ENCODE data around the gene LYAR. TPM values are rescaled to one million over a fixed set of nuclear protein-coding genes. Genes with fewer than 3 reads are reported as not detected.

The LYAR gene
- total RNA-seq, 4 donors from 2014 or later = 3.7 to 10.3 (median 5.6) TPM

DNA sequence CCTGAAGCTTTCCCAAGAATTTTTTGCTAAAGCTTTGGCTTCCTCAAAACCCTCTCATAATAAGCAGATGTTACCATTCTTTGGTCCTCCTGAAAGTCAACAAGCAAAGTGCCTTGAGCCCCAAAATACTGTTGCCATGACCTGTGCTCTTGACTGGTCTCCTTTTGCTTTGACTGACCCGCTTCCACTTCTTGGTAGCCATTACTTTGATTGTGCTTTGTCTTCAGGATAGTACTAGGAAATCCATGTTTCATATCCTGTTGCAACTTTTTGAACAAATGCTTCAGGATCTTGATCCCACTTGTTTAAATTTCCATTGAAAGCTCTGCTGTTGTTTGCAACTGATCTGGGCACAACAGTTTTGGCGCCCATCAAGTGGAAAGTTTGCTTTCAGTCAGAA, 56.3 kb downstream of the LYAR start:
- peaks cover 0 to 8% of the 10 kb centered on the region in 2 donors for H3K9me3 ChIP-seq
- no peak overlapping the region for H3K4me3 ChIP-seq
- H3K4me1 ChIP-seq = no peaks in the 10 kb centered on the region
- in situ Hi-C loops (cut with MboI; ENCODE audit: low pct_ligation_motif_present in 1 of 4, low pct_unique_long_range_greater_than_20kb in 1 of 4, low sequenced_read_pairs in 3 of 4) = no loop called here
- H3K36me3 ChIP-seq = peaks cover 0 to 15% (median 4%) of the 10 kb centered on the region in 4 donors
- intact Hi-C loops (cut with DNase I; ENCODE audit: low total_unique reads) = no loop called here
- TF ChIP-seq, protein P1, sequence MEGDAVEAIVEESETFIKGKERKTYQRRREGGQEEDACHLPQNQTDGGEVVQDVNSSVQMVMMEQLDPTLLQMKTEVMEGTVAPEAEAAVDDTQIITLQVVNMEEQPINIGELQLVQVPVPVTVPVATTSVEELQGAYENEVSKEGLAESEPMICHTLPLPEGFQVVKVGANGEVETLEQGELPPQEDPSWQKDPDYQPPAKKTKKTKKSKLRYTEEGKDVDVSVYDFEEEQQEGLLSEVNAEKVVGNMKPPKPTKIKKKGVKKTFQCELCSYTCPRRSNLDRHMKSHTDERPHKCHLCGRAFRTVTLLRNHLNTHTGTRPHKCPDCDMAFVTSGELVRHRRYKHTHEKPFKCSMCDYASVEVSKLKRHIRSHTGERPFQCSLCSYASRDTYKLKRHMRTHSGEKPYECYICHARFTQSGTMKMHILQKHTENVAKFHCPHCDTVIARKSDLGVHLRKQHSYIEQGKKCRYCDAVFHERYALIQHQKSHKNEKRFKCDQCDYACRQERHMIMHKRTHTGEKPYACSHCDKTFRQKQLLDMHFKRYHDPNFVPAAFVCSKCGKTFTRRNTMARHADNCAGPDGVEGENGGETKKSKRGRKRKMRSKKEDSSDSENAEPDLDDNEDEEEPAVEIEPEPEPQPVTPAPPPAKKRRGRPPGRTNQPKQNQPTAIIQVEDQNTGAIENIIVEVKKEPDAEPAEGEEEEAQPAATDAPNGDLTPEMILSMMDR (IDR thresholded peaks at IDR 0.05) = no peak
- no peak for TF ChIP-seq POLR2AphosphoS5 (IDR thresholded peaks at IDR 0.05)
- TF ChIP-seq POLR2A (IDR thresholded peaks at IDR 0.05) = no peak
- TF ChIP-seq EP300 (IDR thresholded peaks at IDR 0.05; ENCODE audit: low read depth) = no peak
- DNase-seq = no peak
- H3K27me3 ChIP-seq = peaks cover 5% of the 10 kb centered on the region
- H3K27ac ChIP-seq = no peak overlapping the region
- 100% methylated on average over 1 to 2 of the region's 2 CpGs for WGBS, 2 donors (ENCODE audit: low coverage in 1 of 2)

DNA sequence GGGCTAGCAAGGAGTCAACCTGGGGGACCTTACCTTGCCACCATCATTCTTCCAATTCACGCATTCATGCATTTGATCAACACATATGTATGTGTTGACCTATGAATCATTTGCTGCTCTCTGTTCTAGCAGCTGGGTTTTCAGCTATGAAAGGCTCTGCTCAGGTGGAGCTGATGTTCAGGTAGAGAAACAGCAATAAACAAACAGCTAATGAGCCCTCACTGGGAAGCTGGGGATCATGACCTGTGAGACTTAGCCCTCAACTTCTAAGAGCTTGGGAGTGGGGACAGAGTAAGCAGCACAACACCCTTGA, 61.6 kb downstream of the LYAR start:
- H3K27me3 ChIP-seq = peaks cover 55% of the 10 kb centered on the region
- H3K9me3 ChIP-seq = peaks cover 0 to 1% of the 10 kb centered on the region in 2 donors
- TF ChIP-seq, protein P1 (IDR thresholded peaks at IDR 0.05) = no peak
- TF ChIP-seq EP300 (IDR thresholded peaks at IDR 0.05; ENCODE audit: low read depth) (no peak), POLR2AphosphoS5 (IDR thresholded peaks at IDR 0.05) (no peak), POLR2A (IDR thresholded peaks at IDR 0.05) (no peak)
- H3K4me3 ChIP-seq = no peak overlapping the region
- H3K4me1 ChIP-seq = no peaks in the 10 kb centered on the region
- H3K27ac ChIP-seq = no peak overlapping the region
- DNase-seq = no peak
- intact Hi-C loops (cut with DNase I; ENCODE audit: low total_unique reads) = no loop called here
- H3K36me3 ChIP-seq = no peaks in the 10 kb centered on the region
- 81% methylated on average over 1 of the region's 1 CpG; no CpG with 5 or more reads in 1 of the 2 donors for WGBS, 2 donors (ENCODE audit: low coverage in 1 of 2)
- in situ Hi-C loops (cut with MboI; ENCODE audit: low pct_ligation_motif_present in 1 of 4, low pct_unique_long_range_greater_than_20kb in 1 of 4, low sequenced_read_pairs in 3 of 4) = no loop called here

DNA sequence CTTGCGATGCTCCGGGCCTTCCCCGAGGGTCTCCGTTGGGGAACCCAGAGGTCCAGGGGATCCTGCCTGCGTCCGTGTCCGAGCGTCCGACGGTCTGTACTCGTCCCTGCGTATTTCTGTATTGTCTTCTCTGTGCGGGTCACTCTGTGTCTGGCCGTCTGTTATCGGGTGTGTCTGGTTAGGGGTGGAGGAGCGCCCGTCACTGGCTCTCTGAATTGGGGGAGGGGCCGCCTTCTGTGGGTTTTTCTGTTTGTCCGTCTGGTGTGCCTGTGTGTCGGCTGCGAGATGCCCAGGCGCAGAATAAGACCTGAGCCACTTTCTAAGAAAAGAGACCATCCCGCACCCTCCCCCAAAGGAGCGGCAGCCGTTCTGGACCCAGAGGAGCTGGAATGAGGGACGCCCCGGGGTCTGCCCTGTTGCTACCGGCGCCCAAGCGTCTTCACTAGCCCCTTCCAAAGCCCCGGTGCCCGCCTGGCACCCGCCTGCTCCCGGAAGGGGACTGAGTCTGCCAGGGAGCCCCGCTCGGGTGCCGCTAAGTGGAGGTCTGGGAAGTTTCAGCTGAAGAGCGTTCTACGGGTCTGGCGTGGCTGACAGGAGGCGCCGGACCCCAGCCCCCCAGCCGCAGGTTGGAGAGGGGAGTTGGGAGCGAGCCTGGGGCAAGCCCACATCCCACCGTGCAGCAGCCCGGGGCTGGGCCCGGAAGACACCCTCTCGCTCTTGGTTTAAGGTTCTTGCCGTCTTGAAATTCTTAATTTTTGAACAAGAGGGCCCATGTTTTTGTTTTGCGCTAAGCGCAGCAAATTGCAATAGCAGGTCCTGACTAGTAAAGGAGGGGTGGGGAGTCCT, 62.2 kb downstream of the LYAR start:
- WGBS, 2 donors (ENCODE audit: low coverage in 1 of 2) = 26 to 60% methylated on average over 1 to 42 of the region's 51 CpGs
- H3K27ac ChIP-seq = no peak overlapping the region
- peaks cover 56% of the 10 kb centered on the region for H3K27me3 ChIP-seq
- DNase-seq = no peak
- TF ChIP-seq POLR2AphosphoS5 (IDR thresholded peaks at IDR 0.05) (no peak), POLR2A (IDR thresholded peaks at IDR 0.05) (no peak), EP300 (IDR thresholded peaks at IDR 0.05; ENCODE audit: low read depth) (no peak)
- TF ChIP-seq, protein P1 (IDR thresholded peaks at IDR 0.05) = no peak
- no peak overlapping the region for H3K4me3 ChIP-seq
- no peaks in the 10 kb centered on the region for H3K36me3 ChIP-seq
- H3K9me3 ChIP-seq = no peaks in the 10 kb centered on the region
- no peaks in the 10 kb centered on the region for H3K4me1 ChIP-seq
- in situ Hi-C loops (cut with MboI; ENCODE audit: low pct_ligation_motif_present in 1 of 4, low pct_unique_long_range_greater_than_20kb in 1 of 4, low sequenced_read_pairs in 3 of 4) (no loop called here), intact Hi-C loops (cut with DNase I; ENCODE audit: low total_unique reads) (no loop called here)

DNA sequence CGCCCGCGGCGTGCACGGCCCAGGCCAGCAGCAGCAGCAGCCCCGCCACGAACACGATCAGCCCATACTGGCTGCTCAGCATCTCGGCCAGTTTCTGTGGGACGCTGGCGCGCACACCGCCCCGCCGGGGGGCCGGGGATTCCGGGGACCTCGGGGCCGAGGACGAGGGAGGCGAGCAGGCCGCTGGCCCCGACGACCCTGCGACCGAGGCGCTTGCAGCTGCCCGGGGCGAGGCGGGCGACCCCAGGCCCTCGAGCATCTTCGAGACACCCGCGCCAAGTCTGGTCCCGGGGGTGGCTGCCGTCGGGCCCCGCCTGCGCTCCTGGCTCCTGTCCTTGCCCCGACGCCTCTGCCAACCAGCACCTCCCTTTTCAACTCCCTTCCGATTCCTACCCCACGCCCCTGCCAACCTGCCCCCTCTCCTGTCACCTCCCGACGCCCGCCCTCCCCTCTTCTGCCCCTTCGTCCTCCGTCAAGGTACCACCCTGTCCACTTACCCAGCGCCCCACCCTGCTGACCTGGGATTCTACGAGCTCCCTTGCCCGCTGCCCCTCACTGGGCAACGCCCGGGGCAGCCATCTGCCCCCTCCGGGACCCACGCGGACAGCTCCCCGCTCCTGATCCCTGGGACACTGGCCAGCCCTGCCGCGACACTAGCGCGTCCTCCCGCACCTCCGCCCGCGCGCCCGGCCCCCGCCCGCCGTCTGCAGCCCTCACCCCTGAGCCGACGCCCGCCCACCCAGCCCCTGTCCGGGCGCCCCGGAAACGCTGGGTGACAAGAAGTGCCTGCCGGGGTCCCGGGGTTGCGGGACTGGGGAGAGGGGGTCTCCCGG, 63.1 kb downstream of the LYAR start, which contains the start of gene OTOP1:
Gene OTOP1 (minus strand): TSS at position 324 of the 833 bp plus-strand sequence. CDS start 65 bp downstream, at position 259.
- 20 to 34% methylated on average over 3 to 68 of the region's 82 CpGs for WGBS, 2 donors (ENCODE audit: low coverage in 1 of 2)
- H3K4me1 ChIP-seq = no peaks in the 10 kb centered on the region
- intact Hi-C loops (cut with DNase I; ENCODE audit: low total_unique reads) = no loop called here
- H3K27me3 ChIP-seq = peaks cover 64% of the 10 kb centered on the region
- no peak within 1 kb of the TSS for H3K27ac ChIP-seq
- in situ Hi-C loops (cut with MboI; ENCODE audit: low pct_ligation_motif_present in 1 of 4, low pct_unique_long_range_greater_than_20kb in 1 of 4, low sequenced_read_pairs in 3 of 4) = no loop called here
- TF ChIP-seq POLR2A (IDR thresholded peaks at IDR 0.05) (no peak), POLR2AphosphoS5 (IDR thresholded peaks at IDR 0.05) (no peak), EP300 (IDR thresholded peaks at IDR 0.05; ENCODE audit: low read depth) (no peak)
- TF ChIP-seq, protein P1 (IDR thresholded peaks at IDR 0.05) = no peak
- no peaks in the 10 kb centered on the region for H3K9me3 ChIP-seq
- DNase-seq = no peak
- H3K4me3 ChIP-seq = no peak within 1 kb of the TSS
- no peaks in the 10 kb centered on the region for H3K36me3 ChIP-seq

All from transverse colon (tissue), 4 donors.